Umbilical cord (tissue), 2 donors: ENCODE measurements around the gene RGS13. TPM values are rescaled to one million over a fixed set of nuclear protein-coding genes. Genes with fewer than 3 reads are reported as not detected.
"Not testable (repeated sequence)": the region's sequence is repeated elsewhere in the genome, so short reads cannot be mapped to it uniquely, and the experiment has no call there.

Experiments
- DNase-seq: peaks from one replicate; pipeline ENCODE4 v3.0.0-alpha.2; 2015; ENCODE audit warnings: low spot score
- total RNA-seq: library from RNA; depleted of rRNA; stranded (reverse); fragments of >200 nt; gene quantifications from one replicate; pipeline ENCODE4 v1.2.3, GENCODE V29; 2014; ENCODE audit warnings: low replicate concordance; ENCODE audit not compliant: insufficient read depth

RGS13 gene
- total RNA-seq, 1 donor from 2014 or later, result 5.5 TPM

GRCh38 chr1:192675716-192676115 is 39.8 kb downstream of the RGS13 start:
- DNase-seq, result no peak

DNA sequence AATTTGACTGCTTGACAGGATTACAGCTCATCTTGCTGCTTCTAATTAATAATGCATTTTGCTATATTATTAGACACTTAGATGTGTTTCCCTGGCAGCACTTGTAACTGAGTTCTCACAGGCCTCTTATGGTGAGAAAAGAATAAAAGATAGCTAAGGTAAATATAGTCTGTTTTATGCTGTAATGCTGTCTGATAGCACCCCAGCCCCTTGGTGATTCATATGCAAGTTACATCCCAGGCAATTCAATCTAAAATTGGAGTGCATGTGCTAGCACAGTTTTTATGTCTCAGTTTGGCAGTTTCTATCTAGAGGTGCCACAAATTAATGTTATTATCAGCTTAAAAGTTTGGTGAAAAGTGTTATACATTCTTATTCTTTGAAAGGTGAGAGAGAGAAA is 42.2 kb downstream of the RGS13 start:
- DNase-seq, result no peak

DNA sequence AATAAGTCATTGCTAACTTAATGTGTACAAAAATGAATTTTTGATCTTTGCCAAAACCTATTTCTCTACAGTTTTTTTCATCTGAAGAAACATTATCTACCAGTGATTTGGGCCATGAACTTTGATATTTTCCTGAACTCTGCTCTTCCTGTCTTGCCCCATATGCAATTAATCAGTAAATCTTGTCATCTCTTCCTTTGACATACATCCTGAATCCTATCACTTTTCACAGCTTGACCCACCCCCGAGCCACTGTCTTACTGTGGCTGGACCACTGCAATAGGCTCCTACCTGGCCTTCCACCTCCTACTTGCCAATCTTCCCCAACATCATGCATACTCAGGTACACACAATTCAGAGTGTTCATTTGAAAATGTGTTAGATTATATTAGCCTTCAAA is 46.4 kb downstream of the RGS13 start:
- DNase-seq, result no peak

GRCh38 chr1:192683081-192683480 is 47.1 kb downstream of the RGS13 start:
- not testable (repeated sequence) for DNase-seq

DNA sequence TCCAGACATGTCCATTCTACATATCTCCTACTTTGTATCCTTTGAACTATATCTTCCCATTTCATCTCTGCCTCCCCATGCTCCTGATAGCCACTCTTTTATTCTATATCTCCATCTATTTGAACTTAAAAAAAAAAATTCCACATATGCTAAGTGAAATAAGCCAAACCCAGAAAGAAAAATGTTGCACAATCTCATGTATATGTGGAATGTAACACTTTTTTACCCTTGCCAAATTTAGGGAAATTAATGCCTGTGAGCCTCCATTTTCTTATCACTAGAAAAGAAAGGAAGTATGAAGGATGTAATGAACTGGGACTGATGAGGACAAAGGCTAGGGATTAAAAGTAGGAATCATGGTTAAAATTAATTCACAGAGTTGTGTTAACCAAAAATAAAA is 53.5 kb downstream of the RGS13 start:
- DNase-seq, result no peak

GRCh38 chr1:192691041-192691440 is 55.1 kb downstream of the RGS13 start:
- no peak for DNase-seq

DNA sequence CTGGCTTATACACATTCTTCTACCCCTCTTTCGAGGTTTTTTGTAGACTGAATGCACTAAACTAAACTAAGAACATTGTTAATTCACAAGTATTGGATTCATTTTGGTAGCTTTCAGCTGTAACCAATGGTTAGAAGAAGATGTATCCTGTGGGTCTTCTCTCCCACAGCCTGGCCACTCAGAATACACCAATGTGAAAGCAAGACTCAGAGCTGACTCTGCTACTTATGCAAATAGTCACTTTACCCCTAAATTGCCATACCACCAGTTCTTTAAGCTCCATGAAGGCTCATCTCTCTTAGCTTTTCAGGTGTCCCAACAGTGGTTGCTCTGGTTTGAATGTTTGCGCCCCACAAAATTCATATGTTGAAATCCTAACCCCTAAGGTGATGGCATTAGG is 60.1 kb downstream of the RGS13 start:
- DNase-seq, result no peak

DNA sequence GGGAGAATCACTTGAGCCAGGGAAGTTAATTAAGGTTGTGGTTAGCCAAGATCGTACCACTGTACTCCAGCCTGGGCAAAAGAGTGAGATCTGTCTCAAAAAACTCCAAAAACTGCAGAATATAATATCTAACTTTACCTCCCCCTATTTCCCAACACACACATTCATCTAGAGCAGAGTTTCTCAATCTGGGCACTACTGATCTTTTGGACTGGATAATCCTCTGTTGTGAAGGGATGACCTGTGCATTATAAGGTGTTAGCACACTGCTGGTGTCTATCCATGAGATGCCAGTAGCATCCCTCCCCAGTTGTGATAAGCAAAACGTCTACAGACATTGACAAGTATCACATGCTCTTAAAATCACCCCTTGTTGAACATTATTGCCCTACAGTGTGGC is 61.8 kb downstream of the RGS13 start:
- no peak for DNase-seq

DNA sequence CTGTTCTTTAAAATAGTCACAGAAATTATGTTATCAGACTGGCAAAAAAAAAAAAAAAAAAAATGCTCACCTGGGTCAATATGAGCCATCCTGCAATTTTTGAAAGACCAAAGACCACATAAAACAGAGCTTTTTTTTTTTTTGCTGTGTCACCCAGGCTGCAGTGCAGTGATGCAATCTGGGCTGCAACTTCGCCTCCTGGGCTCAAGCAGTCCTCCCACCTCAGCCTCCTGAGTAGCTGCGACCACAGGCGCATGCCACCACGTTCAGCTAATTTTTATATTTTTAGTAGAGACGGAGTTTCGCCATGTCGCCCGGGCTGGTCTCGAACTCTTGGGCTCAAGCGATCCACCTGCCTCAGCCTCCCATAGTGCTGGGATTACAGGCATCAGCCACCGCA is 62.8 kb downstream of the RGS13 start:
- no peak for DNase-seq

DNA sequence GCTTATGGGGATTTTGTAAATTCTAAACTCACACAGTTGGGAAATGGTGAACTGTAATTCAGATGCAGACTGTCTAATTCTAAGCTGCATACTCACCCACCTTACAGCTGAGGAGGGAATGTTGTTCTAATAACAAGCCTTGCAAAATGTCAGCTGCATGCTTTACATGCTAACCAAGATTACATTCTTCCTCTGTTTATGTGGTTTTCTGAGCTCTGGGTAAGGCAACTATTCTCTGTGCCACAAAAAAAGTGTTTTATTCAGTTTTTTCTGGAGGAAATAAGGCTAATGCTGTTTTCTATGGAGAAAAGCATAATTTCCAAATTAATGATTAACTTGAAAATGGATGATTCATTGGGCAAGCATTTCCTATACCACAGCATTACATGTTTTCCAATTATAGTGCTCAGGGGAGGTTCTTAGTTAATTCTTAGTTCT is 64.9 kb downstream of the RGS13 start:
- peak; percentile 57 for DNase-seq

- DNase-seq, result peak; percentile 14
These were observed 66.4 kb downstream of the RGS13 start for GRCh38 chr1:192702212-192702902.

GRCh38 chr1:192703283-192704206 is 67.6 kb downstream of the RGS13 start:
- no peak for DNase-seq

DNA sequence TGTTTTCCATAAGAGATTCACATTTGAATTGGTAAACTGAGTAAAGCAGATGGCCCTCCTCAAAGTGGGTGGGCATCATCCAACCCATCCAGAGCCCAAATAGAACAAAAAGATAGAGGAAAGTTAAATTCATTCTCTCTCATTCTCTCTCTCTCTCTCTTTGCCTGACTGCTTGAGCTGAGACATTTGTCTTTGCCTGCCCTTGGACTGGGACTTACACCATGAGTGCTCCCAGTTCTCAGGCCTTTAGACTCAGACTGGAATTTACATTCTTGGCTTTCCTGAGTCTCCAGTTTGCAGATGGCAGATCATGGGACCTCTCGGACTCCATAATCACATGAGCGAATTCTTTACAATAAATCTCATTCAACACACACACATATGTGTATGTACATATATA is 69.6 kb downstream of the RGS13 start:
- no peak for DNase-seq

- no peak for DNase-seq
These were observed 71.0 kb downstream of the RGS13 start for GRCh38 chr1:192706936-192707335.

- no peak for DNase-seq
These were observed 72.1 kb downstream of the RGS13 start for GRCh38 chr1:192707978-192708547.

GRCh38 chr1:192709544-192709943 is 73.6 kb downstream of the RGS13 start:
- no peak for DNase-seq

Other genes starting within 250 kb of the RGS13 start
- 84.7 TPM for gene RGS1, start 60.4 kb upstream of the RGS13 start, total RNA-seq
- gene RGS2, start 172.9 kb downstream of the RGS13 start, total RNA-seq, result 294 TPM